ENCODE data around the gene SPOPL. TPM values are rescaled to one million over a fixed set of nuclear protein-coding genes. Genes with fewer than 3 reads are reported as not detected.
"Not testable (repeated sequence)": the region's sequence is repeated elsewhere in the genome, so short reads cannot be mapped to it uniquely, and the experiment has no call there.

The SPOPL gene
- total RNA-seq, 1 experiment from 2014 or later = 20.3 TPM

DNA sequence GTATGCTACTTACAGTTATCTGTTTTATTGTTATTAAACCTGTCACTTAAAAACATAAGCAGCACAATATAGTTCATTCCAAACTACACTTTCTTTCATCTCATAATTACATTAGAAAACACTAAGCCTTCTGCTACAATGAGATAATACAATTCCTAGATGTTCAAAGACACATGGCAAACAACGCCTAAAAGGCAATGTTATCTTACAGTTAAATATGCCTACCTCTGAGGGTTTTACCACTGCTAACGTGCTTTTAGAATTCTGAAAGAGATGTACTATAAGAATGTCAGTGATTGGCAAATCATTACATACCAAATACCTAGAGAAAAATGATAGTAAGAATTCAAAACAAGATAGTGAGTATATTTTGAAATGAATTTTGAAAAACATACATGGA lies 46.8 kb upstream of the SPOPL start:
- ChIA-PET CTCF (no interaction called here), POLR2A (ENCODE audit: low non-redundant PET) (no interaction called here)
- H3K9me3 ChIP-seq (ENCODE audit: low read depth, low read length, poor library complexity, severe bottlenecking) = no peaks in the 10 kb centered on the region
- H3K4me3 ChIP-seq (ENCODE audit: low read depth, low read length, poor library complexity, severe bottlenecking) = no peak overlapping the region
- H3K27me3 ChIP-seq (replicated peaks; ENCODE audit: insufficient read depth, low read depth, low read length, poor library complexity) = no peaks in the 10 kb centered on the region
- no peak for DNase-seq (ENCODE audit: low spot score)
- BruUV-seq (replicated peaks) = no TSS peak
- intact Hi-C loops (cut with micrococcal nuclease; ENCODE audit: unreplicated experiment) = no loop called here
- H3K27ac ChIP-seq (ENCODE audit: low read depth, low read length, poor library complexity, severe bottlenecking) = no peak overlapping the region
- TF ChIP-seq EZH2 (IDR thresholded peaks at IDR 0.05; ENCODE audit: borderline replicate concordance, low read depth, low read length, poor library complexity, severe bottlenecking) = no peak
- TF ChIP-seq, protein P1, sequence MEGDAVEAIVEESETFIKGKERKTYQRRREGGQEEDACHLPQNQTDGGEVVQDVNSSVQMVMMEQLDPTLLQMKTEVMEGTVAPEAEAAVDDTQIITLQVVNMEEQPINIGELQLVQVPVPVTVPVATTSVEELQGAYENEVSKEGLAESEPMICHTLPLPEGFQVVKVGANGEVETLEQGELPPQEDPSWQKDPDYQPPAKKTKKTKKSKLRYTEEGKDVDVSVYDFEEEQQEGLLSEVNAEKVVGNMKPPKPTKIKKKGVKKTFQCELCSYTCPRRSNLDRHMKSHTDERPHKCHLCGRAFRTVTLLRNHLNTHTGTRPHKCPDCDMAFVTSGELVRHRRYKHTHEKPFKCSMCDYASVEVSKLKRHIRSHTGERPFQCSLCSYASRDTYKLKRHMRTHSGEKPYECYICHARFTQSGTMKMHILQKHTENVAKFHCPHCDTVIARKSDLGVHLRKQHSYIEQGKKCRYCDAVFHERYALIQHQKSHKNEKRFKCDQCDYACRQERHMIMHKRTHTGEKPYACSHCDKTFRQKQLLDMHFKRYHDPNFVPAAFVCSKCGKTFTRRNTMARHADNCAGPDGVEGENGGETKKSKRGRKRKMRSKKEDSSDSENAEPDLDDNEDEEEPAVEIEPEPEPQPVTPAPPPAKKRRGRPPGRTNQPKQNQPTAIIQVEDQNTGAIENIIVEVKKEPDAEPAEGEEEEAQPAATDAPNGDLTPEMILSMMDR (conservative IDR thresholded peaks at IDR 0.05; ENCODE audit: low read depth, low read length) = no peak
- H3K36me3 ChIP-seq (ENCODE audit: insufficient read depth, low read length, poor library complexity, severe bottlenecking) = no peaks in the 10 kb centered on the region
- no peaks in the 10 kb centered on the region for H3K4me1 ChIP-seq (ENCODE audit: insufficient read depth, low read length, poor library complexity, severe bottlenecking)

DNA sequence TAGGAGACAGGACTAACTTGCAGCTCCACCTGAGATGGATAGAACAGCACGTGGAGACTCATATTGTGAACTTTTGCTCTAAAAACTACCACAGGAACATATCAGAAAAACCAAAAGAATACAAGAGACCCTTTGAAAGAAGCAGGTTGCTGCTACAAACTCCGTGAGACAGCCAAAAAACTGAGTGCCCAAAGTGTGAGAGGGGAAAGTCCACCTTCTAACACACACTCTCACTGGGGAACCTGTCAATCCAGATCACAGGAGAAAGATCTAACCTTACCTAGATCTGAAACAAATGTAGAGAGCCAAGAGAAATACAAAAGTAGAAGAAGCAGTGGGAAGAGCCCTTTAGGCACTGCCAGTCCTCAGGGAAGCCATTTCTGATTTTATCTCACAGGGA lies 46.3 kb upstream of the SPOPL start:
- CTCF ChIA-PET = no interaction called here
- no peaks in the 10 kb centered on the region for H3K4me1 ChIP-seq (ENCODE audit: insufficient read depth, low read length, poor library complexity, severe bottlenecking)
- no peak overlapping the region for H3K27ac ChIP-seq (ENCODE audit: low read depth, low read length, poor library complexity, severe bottlenecking)
- no peaks in the 10 kb centered on the region for H3K27me3 ChIP-seq (replicated peaks; ENCODE audit: insufficient read depth, low read depth, low read length, poor library complexity)
- H3K9me3 ChIP-seq (ENCODE audit: low read depth, low read length, poor library complexity, severe bottlenecking) = no peaks in the 10 kb centered on the region
- DNase-seq (ENCODE audit: low spot score) = no peak
- no TSS peak for BruUV-seq (replicated peaks)
- no peak overlapping the region for H3K4me3 ChIP-seq (ENCODE audit: low read depth, low read length, poor library complexity, severe bottlenecking)
- no peaks in the 10 kb centered on the region for H3K36me3 ChIP-seq (ENCODE audit: insufficient read depth, low read length, poor library complexity, severe bottlenecking)
- TF ChIP-seq, protein P1 (conservative IDR thresholded peaks at IDR 0.05; ENCODE audit: low read depth, low read length) = no peak
- TF ChIP-seq EZH2 (IDR thresholded peaks at IDR 0.05; ENCODE audit: borderline replicate concordance, low read depth, low read length, poor library complexity, severe bottlenecking) = no peak
- intact Hi-C loops (cut with micrococcal nuclease; ENCODE audit: unreplicated experiment) = no loop called here
- POLR2A ChIA-PET (ENCODE audit: low non-redundant PET) = no interaction called here

DNA sequence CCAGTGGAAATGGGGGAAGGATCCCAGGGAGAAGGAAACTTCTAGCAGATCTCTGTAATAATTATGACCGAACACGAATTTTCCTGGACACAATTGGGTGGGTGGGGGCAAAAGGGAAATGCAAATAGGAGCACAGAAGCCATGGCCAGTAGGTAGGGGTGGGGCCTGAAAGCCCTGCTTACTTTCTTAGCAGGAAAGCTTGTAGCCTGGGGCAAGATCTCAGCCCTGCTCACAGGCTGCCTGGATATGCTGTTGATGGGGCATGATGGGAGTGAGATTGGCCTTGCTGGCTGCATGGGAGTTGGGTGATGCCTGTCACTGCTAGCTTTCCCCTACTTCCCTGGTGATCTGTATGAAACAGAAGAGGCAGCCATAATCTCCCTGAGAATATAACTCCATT lies 45.9 kb upstream of the SPOPL start:
- Histone ChIP-seq H3K4me1 (ENCODE audit: insufficient read depth, low read length, poor library complexity, severe bottlenecking) (no peaks in the 10 kb centered on the region), H3K4me3 (ENCODE audit: low read depth, low read length, poor library complexity, severe bottlenecking) (no peak overlapping the region), H3K9me3 (ENCODE audit: low read depth, low read length, poor library complexity, severe bottlenecking) (no peaks in the 10 kb centered on the region), H3K27me3 (replicated peaks; ENCODE audit: insufficient read depth, low read depth, low read length, poor library complexity) (no peaks in the 10 kb centered on the region), H3K27ac (ENCODE audit: low read depth, low read length, poor library complexity, severe bottlenecking) (no peak overlapping the region), H3K36me3 (ENCODE audit: insufficient read depth, low read length, poor library complexity, severe bottlenecking) (no peaks in the 10 kb centered on the region)
- ChIA-PET POLR2A (ENCODE audit: low non-redundant PET) (no interaction called here), CTCF (no interaction called here)
- peak; percentile 5 for DNase-seq (ENCODE audit: low spot score)
- TF ChIP-seq, protein P1 (conservative IDR thresholded peaks at IDR 0.05; ENCODE audit: low read depth, low read length) = no peak
- TF ChIP-seq EZH2 (IDR thresholded peaks at IDR 0.05; ENCODE audit: borderline replicate concordance, low read depth, low read length, poor library complexity, severe bottlenecking) = no peak
- intact Hi-C loops (cut with micrococcal nuclease; ENCODE audit: unreplicated experiment) = no loop called here
- BruUV-seq (replicated peaks) = no TSS peak

DNA sequence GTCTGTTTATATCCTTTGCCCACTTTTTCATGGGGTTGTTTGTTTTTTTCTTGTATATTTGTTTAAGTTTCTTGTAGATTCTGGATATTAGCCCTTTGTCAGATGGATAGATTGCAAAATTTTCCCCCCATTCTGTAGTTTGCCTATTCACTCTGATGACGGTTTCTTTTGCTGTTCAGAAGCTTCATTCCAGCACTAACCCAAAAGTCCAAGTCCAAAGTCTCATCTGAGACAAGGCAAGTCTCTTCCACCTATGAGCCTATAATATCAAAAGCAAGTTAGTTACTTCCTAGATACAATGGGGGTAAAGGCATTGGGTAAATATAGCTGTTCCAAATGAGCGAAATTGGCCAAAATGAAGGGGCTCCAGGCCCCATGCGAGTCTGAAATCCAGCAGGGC lies 38.9 kb upstream of the SPOPL start:
- H3K4me3 ChIP-seq (ENCODE audit: low read depth, low read length, poor library complexity, severe bottlenecking); H3K27me3 ChIP-seq (replicated peaks; ENCODE audit: insufficient read depth, low read depth, low read length, poor library complexity); H3K36me3 ChIP-seq (ENCODE audit: insufficient read depth, low read length, poor library complexity, severe bottlenecking); DNase-seq (ENCODE audit: low spot score); CTCF ChIA-PET; BruUV-seq (replicated peaks); intact Hi-C loops (cut with micrococcal nuclease; ENCODE audit: unreplicated experiment); H3K27ac ChIP-seq (ENCODE audit: low read depth, low read length, poor library complexity, severe bottlenecking); H3K4me1 ChIP-seq (ENCODE audit: insufficient read depth, low read length, poor library complexity, severe bottlenecking); POLR2A ChIA-PET (ENCODE audit: low non-redundant PET); H3K9me3 ChIP-seq (ENCODE audit: low read depth, low read length, poor library complexity, severe bottlenecking): not testable (repeated sequence)
